Heart left ventricle (tissue), 16 donors: ENCODE measurements around the gene TPST1. TPM values are rescaled to one million over a fixed set of nuclear protein-coding genes. Genes with fewer than 3 reads are reported as not detected.
"Not testable (repeated sequence)": the region's sequence is repeated elsewhere in the genome, so short reads cannot be mapped to it uniquely, and the experiment has no call there.

Source experiments
- ATAC-seq, 4 donors: fragments of 200-7000 bp; cut with Tn5 transposase; one replicate each; pipeline ENCODE4 v1.9.1; 2020 to 2022; ENCODE audit warnings: moderate library complexity in 4 of 4, mild to moderate bottlenecking in 3 of 4, moderate number of reproducible peaks in 1 of 4
- DNase-seq, 5 donors: peaks; one replicate each; pipeline ENCODE4 v3.0.0-alpha.2; 2020
- H3K27ac ChIP-seq, 12 donors: fragments of 200-600 bp; sonication (generic) in 4 of 12; one replicate each; pipeline versions ENCODE4 v1.5.0 to v1.8.0; 2016 to 2022; ENCODE audit warnings: mild to moderate bottlenecking in 2 of 12
- H3K27me3 ChIP-seq, 9 donors: fragments of 200-600 bp; sonication (generic) in 2 of 9; one replicate each; pipeline versions ENCODE4 v1.5.1 to v1.8.0; 2016 to 2022; ENCODE audit warnings: mild to moderate bottlenecking in 3 of 9
- H3K36me3 ChIP-seq, 9 donors: fragments of 200-600 bp; sonication (generic) in 2 of 9; one replicate each; pipeline versions ENCODE4 v1.5.0 to v1.8.0; 2018 to 2022; ENCODE audit warnings: mild to moderate bottlenecking in 2 of 9
- H3K4me1 ChIP-seq, 12 donors: fragments of 200-600 bp; sonication (generic) in 4 of 12; one replicate each; pipeline versions ENCODE4 v1.5.0 to v1.8.0; 2016 to 2022; ENCODE audit warnings: mild to moderate bottlenecking in 3 of 12
- H3K4me3 ChIP-seq, 12 donors: fragments of 200-600 bp; sonication (generic) in 4 of 12; one replicate each; pipeline versions ENCODE4 v1.5.0 to v1.8.0; 2017 to 2022; ENCODE audit warnings: mild to moderate bottlenecking in 9 of 12, moderate library complexity in 4 of 12
- H3K9me3 ChIP-seq, 12 donors: fragments of 200-600 bp; sonication (generic) in 4 of 12; one replicate each; pipeline versions ENCODE4 v1.5.0 to v1.8.0; 2016 to 2022; ENCODE audit warnings: mild to moderate bottlenecking in 1 of 12
- CTCF ChIP-seq, 12 donors: fragments of 200-600 bp; sonication (generic) in 4 of 12; IDR thresholded peaks; one replicate each; pipeline versions ENCODE4 v1.5.0 to v1.8.0; 2018 to 2022; ENCODE audit warnings: antibody characterized with exemption in 12 of 12, mild to moderate bottlenecking in 5 of 12
- POLR2A ChIP-seq, 2 donors: fragments of 450-650 bp; IDR thresholded peaks; one replicate each; pipeline ENCODE4 v1.6.1; 2017; ENCODE audit warnings: antibody characterized with exemption in 2 of 2, mild to moderate bottlenecking in 2 of 2, moderate library complexity in 2 of 2
- WGBS, 4 donors: extraction: QIAGEN DNeasy Blood & Tissue Kit in 2 of 4; methylation state at CpG; one replicate each; pipeline versions ENCODE4 v1.1.5 to v1.1.7; 2013 to 2018; 5-methylcytosine and 5-hydroxymethylcytosine counted together
- intact Hi-C, 10 donors: fragments of 100-400 bp; cut with DNase I; formaldehyde crosslinking; loops; one replicate each; pipeline versions ENCODE4 v1.11.1 to v1.14.2; 2022
- polyA plus RNA-seq, 2 donors: library from polyadenylated mRNA; stranded (reverse); fragments of 200-250 nt; gene quantifications; one replicate each; pipeline ENCODE4 v1.2.3, GENCODE V29; 2013
- total RNA-seq, 9 donors: library from RNA; depleted of rRNA in 2 of 9; stranded (reverse); fragments of >200 nt in 2 of 9; fragmentation: NEBNext Ultra II Directional in 3 of 9; extraction: Animal tissue kit (Norgen Biotek cat#: 25700) in 3 of 9; gene quantifications; one replicate each; pipeline versions ENCODE4 v1.1.0 to v1.2.4, GENCODE V29; 2016 to 2023
- donor health status: ischemic (EF 13 %, LVEDD 7.1; RV severe dilation, severe dysfunction).
- donor health status: healthy with polysubstance abuse.
- donor health status: DM: no; HTN: yes; CAD: no.
- donor health status: DM: no; HTN: no; CAD: no.
- donor health status: ischemic (EF 25% LVEDD 6.9; RV normal size, moderate dysfunction).
- donor health status: ischemic (EF 25% LVEDD 5.7; RV mildly dilated, moderate dysfunction).
- donor health status: healthy.
- donor health status: DM: yes; HTN: yes; CAD: no.
- donor health status: ischemic (EF 35%, LVEDD 5.7; RV mildly dilated, moderate dysfunction).
- donor health status: nonischemic (EF 11% LVEDD 7.7; RV severe dilation, severe dysfunction).
- donor health status: DM: yes; HTN: yes; CAD: no.
- donor health status: PGD.
- donor health status: ischemic (EF 29% LVEDD 5.4; RV normal size, mild dysfunction).
- donor health status: nonischemic (EF 23%, LVEDD 6.1; RV moderate dilation, normal function).

The TPST1 gene
- total and polyA plus RNA-seq, 11 donors = 1.9 to 10.8 (median 5.5) TPM

DNA sequence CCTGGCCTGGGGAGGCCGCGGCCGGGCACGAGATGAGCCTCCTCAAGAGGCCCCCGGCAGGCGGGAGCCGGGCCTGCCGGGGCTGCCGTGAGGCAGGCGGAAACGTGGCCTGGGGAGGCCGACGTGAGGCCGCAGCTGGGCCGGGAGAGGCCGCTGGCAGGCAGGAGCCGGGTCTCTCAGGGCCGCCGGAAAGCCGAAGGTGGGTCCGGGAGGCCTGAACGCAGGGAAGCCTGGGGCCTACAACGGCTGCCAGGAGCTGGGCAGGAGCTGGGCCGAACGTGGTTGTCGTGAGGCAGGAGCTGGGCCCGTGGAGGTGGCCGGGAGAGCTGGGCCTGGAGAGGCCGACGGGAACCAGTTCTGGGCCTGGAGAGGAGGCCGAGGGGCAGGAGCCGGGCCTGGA, 171.9 kb downstream of the TPST1 start:
- peaks cover 0 to 26% (median 0%) of the 10 kb centered on the region in 9 donors for H3K36me3 ChIP-seq
- intact Hi-C loops = no loop called here
- no peak overlapping the region for H3K4me3 ChIP-seq
- H3K27me3 ChIP-seq = no peaks in the 10 kb centered on the region
- peaks cover 0 to 18% (median 3%) of the 10 kb centered on the region in 12 donors for H3K9me3 ChIP-seq
- H3K4me1 ChIP-seq = no peaks in the 10 kb centered on the region
- 97 to 98% (median 97%) methylated on average over 30 to 32 of the region's 32 CpGs for WGBS, 4 donors
- ATAC-seq (no peak), DNase-seq (no peak)
- no peak overlapping the region for H3K27ac ChIP-seq
- TF ChIP-seq POLR2A (IDR thresholded peaks at IDR 0.05) (no peak), CTCF (IDR thresholded peaks at IDR 0.05) (no peak)

- H3K4me1 ChIP-seq = no peaks in the 10 kb centered on the region
- peaks cover 0 to 18% (median 3%) of the 10 kb centered on the region in 12 donors for H3K9me3 ChIP-seq
- DNase-seq (no peak), ATAC-seq (no peak)
- intact Hi-C loops = no loop called here
- TF ChIP-seq POLR2A (IDR thresholded peaks at IDR 0.05) (no peak), CTCF (IDR thresholded peaks at IDR 0.05) (no peak)
- H3K4me3 ChIP-seq = no peak overlapping the region
- no peaks in the 10 kb centered on the region for H3K27me3 ChIP-seq
- 94 to 96% (median 95%) methylated on average over 11 of the region's 11 CpGs for WGBS, 4 donors
- no peak overlapping the region for H3K27ac ChIP-seq
- peaks cover 0 to 26% (median 0%) of the 10 kb centered on the region in 9 donors for H3K36me3 ChIP-seq
These were observed 172.6 kb downstream of the TPST1 start for GRCh38 chr7:66377714-66378113.

- DNase-seq (no peak), ATAC-seq (no peak)
- H3K36me3 ChIP-seq = peaks cover 0 to 26% (median 0%) of the 10 kb centered on the region in 9 donors
- H3K9me3 ChIP-seq = peaks cover 0 to 18% (median 3%) of the 10 kb centered on the region in 12 donors
- WGBS, 4 donors = 91 to 94% (median 93%) methylated on average over 6 of the region's 6 CpGs
- intact Hi-C loops = no loop called here
- no peak for TF ChIP-seq CTCF (IDR thresholded peaks at IDR 0.05)
- no peak for TF ChIP-seq POLR2A (IDR thresholded peaks at IDR 0.05)
- no peak overlapping the region for H3K27ac ChIP-seq
- H3K4me1 ChIP-seq = no peaks in the 10 kb centered on the region
- no peaks in the 10 kb centered on the region for H3K27me3 ChIP-seq
- no peak overlapping the region for H3K4me3 ChIP-seq
These were observed 174.5 kb downstream of the TPST1 start for GRCh38 chr7:66379542-66380160.

GRCh38 chr7:66380272-66380888, 175.2 kb downstream of the TPST1 start:
- H3K4me1 ChIP-seq = no peaks in the 10 kb centered on the region
- DNase-seq (no peak), ATAC-seq (no peak)
- H3K36me3 ChIP-seq = peaks cover 0 to 26% (median 0%) of the 10 kb centered on the region in 9 donors
- WGBS, 4 donors = 93 to 96% (median 95%) methylated on average over 4 to 5 of the region's 5 CpGs
- no peak overlapping the region for H3K27ac ChIP-seq
- TF ChIP-seq POLR2A (IDR thresholded peaks at IDR 0.05) (no peak), CTCF (IDR thresholded peaks at IDR 0.05) (no peak)
- intact Hi-C loops = no loop called here
- no peaks in the 10 kb centered on the region for H3K27me3 ChIP-seq
- peaks cover 0 to 18% (median 3%) of the 10 kb centered on the region in 12 donors for H3K9me3 ChIP-seq
- no peak overlapping the region for H3K4me3 ChIP-seq

- 92 to 95% (median 93%) methylated on average over 8 of the region's 8 CpGs for WGBS, 4 donors
- peaks cover 0 to 18% (median 3%) of the 10 kb centered on the region in 12 donors for H3K9me3 ChIP-seq
- H3K27ac ChIP-seq, intact Hi-C loops, H3K27me3 ChIP-seq, ATAC-seq, H3K4me1 ChIP-seq, H3K4me3 ChIP-seq, DNase-seq: not testable (repeated sequence)
- peaks cover 0 to 26% (median 0%) of the 10 kb centered on the region in 9 donors for H3K36me3 ChIP-seq
These were observed 177.2 kb downstream of the TPST1 start for GRCh38 chr7:66382182-66382923.

DNA sequence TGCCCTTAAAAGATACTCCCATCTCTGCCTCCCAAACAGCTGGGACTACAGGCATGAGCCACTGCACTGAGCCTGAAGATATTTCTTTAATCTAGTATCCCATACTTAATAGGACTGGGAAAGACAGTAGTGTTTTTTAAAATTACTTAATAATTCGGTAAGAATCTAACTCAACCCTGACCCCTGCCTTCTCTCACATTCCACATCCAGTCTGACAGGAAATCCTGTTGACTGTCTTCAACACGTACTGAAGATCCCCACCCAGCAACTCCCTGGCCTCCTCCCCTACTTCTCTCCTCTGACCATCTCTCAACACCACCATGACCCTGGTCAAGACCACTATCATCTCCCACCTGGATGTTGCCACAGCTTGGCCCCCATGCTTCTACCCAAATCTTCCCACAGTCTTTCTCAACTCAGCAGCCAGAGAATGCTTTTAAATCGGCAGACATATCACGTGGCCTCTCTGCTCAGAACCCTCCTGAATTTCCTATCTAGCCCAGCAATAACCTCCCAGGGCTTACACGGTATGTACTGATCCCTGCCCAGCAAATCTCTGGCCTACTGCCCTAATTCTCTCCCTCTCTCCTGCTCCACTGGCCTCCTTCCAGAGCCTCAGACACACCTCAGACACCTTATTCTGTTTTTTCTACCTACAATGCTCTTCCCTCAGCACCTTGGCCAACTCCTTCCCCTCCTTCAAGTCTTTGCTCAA, 180.2 kb downstream of the TPST1 start:
- not testable (repeated sequence) for ATAC-seq, H3K4me1 ChIP-seq

More for the DNA sequence above, 180.2 kb downstream of the TPST1 start:
- intact Hi-C loops, H3K4me3 ChIP-seq, H3K27me3 ChIP-seq, H3K9me3 ChIP-seq, DNase-seq, H3K27ac ChIP-seq: not testable (repeated sequence)
- WGBS, 4 donors = 45 to 56% (median 51%) methylated on average over 5 of the region's 5 CpGs
- peaks cover 0 to 15% (median 0%) of the 10 kb centered on the region in 9 donors for H3K36me3 ChIP-seq
